CD14-positive monocyte (primary cell): Measurements from ENCODE around the gene SH3BP4. TPM values are rescaled to one million over a fixed set of nuclear protein-coding genes. Genes with fewer than 3 reads are reported as not detected.

Experiments used
- DNase-seq, 3 donors: peaks; one replicate each; pipeline ENCODE4 v3.0.0-alpha.2; 2011 to 2022
- H2AFZ ChIP-seq: 2 replicates; pipeline ENCODE4 v1.6.0; 2012; ENCODE audit warnings: mild to moderate bottlenecking, low read depth, low read length, inconsistent platforms; ENCODE audit not compliant: insufficient read depth, poor library complexity, severe bottlenecking
- H3K27ac ChIP-seq, 2 donors: 1 replicate in 1 of 2; 2 replicates in 1 of 2; pipeline ENCODE4 v1.5.1; 2012 to 2013; ENCODE audit warnings: low read length in 2 of 2, control low read depth in 1 of 2, inconsistent platforms in 1 of 2, low read depth in 1 of 2, mild to moderate bottlenecking in 1 of 2
- H3K27me3 ChIP-seq, 2 donors: one replicate each; pipeline versions ENCODE4 v1.6.0 to v1.6.1; 2011 to 2013; ENCODE audit warnings: low read length in 2 of 2; ENCODE audit not compliant: control insufficient read depth in 2 of 2, insufficient read depth in 2 of 2
- H3K36me3 ChIP-seq, 2 donors: replicated peaks in 1 of 2; 1 replicate in 1 of 2; 2 replicates in 1 of 2; pipeline versions ENCODE4 v1.5.1 to v1.6.1; 2012 to 2013; ENCODE audit warnings: low read length in 2 of 2, control low read depth in 1 of 2, inconsistent platforms in 1 of 2, mild to moderate bottlenecking in 1 of 2; ENCODE audit not compliant: insufficient read depth in 2 of 2, control insufficient read depth in 1 of 2
- H3K4me1 ChIP-seq, 2 donors: 1 replicate in 1 of 2; 2 replicates in 1 of 2; pipeline versions ENCODE4 v1.5.1 to v1.6.1; 2012 to 2013; ENCODE audit warnings: low read length in 2 of 2, control low read depth in 1 of 2, inconsistent platforms in 1 of 2, mild to moderate bottlenecking in 1 of 2, moderate library complexity in 1 of 2; ENCODE audit not compliant: insufficient read depth in 2 of 2, control insufficient read depth in 1 of 2
- H3K4me2 ChIP-seq: replicated peaks from 2 replicates; pipeline ENCODE3; 2012; ENCODE audit warnings: low read length, moderate library complexity, mild to moderate bottlenecking; ENCODE audit not compliant: poor library complexity, severe bottlenecking; ENCODE audit errors: extremely low read depth
- H3K4me3 ChIP-seq, 3 experiments: fragments of 200-600 bp in 1 of 3; sonication (generic) in 1 of 3; replicated peaks in 1 of 3; 1 replicate in 2 of 3; 2 replicates in 1 of 3; pipeline ENCODE4 v1.5.1; 2011 to 2013; ENCODE audit warnings: low read length in 3 of 3, mild to moderate bottlenecking in 3 of 3, control low read depth in 2 of 3, low read depth in 2 of 3, inconsistent platforms in 1 of 3, moderate library complexity in 1 of 3
- H3K79me2 ChIP-seq: 2 replicates; pipeline ENCODE4 v1.6.0; 2012; ENCODE audit warnings: mild to moderate bottlenecking, control low read depth, inconsistent platforms, low read length, moderate library complexity; ENCODE audit not compliant: insufficient read depth
- H3K9ac ChIP-seq: 2 replicates; pipeline ENCODE4 v1.6.0; 2017; ENCODE audit warnings: low read length, mild to moderate bottlenecking; ENCODE audit not compliant: insufficient read depth, poor library complexity, severe bottlenecking
- H3K9me3 ChIP-seq, 2 donors: replicated peaks in 1 of 2; 1 replicate in 1 of 2; 2 replicates in 1 of 2; pipeline versions ENCODE4 v1.5.1 to v1.6.1; 2012 to 2013; ENCODE audit warnings: low read length in 2 of 2, control low read depth in 1 of 2; ENCODE audit not compliant: control insufficient read depth in 1 of 2, insufficient read depth in 1 of 2
- H4K20me1 ChIP-seq: 2 replicates; pipeline ENCODE4 v1.6.0; 2012; ENCODE audit warnings: mild to moderate bottlenecking, low read length, control low read depth, moderate library complexity; ENCODE audit not compliant: insufficient read depth
- H3K27ac Mint-ChIP-seq, 7 donors: one replicate each; pipeline ENCODE4 v1.8.0; 2020; ENCODE audit warnings: mild to moderate bottlenecking in 7 of 7, mixed read lengths in 7 of 7, moderate library complexity in 6 of 7, inconsistent platforms in 2 of 7
- H3K27me3 Mint-ChIP-seq, 3 donors: one replicate each; pipeline ENCODE4 v1.8.0; 2021 to 2022; ENCODE audit warnings: low read depth in 3 of 3, mild to moderate bottlenecking in 3 of 3, mixed read lengths in 3 of 3, moderate library complexity in 3 of 3, inconsistent platforms in 1 of 3
- H3K36me3 Mint-ChIP-seq, 2 donors: one replicate each; pipeline ENCODE4 v1.8.0; 2020; ENCODE audit warnings: mixed read lengths in 2 of 2, inconsistent platforms in 1 of 2, mild to moderate bottlenecking in 1 of 2
- H3K4me1 Mint-ChIP-seq: one replicate; pipeline ENCODE4 v1.8.0; 2020; ENCODE audit warnings: mild to moderate bottlenecking, mixed read lengths
- H3K4me3 Mint-ChIP-seq, 2 donors: one replicate each; pipeline ENCODE4 v1.8.0; 2020; ENCODE audit warnings: mild to moderate bottlenecking in 2 of 2, mixed read lengths in 2 of 2, moderate library complexity in 1 of 2
- H3K9me3 Mint-ChIP-seq, 7 donors: one replicate each; pipeline ENCODE4 v1.8.0; 2020 to 2022; ENCODE audit warnings: mixed read lengths in 7 of 7, mild to moderate bottlenecking in 6 of 7, moderate library complexity in 6 of 7, inconsistent platforms in 2 of 7
- CTCF ChIP-seq: fragments of 200-600 bp; IDR thresholded peaks from one replicate; pipeline ENCODE4 v1.8.0; 2022; ENCODE audit warnings: antibody characterized with exemption, mild to moderate bottlenecking
- WGBS: methylation state at CpG from one replicate; pipeline ENCODE4 v1.1.5; 2013; ENCODE audit warnings: missing lambda C conversion rate; ENCODE audit not compliant: insufficient coverage; 5-methylcytosine and 5-hydroxymethylcytosine counted together
- intact Hi-C, 2 donors: fragments of 100-400 bp; cut with micrococcal nuclease; formaldehyde crosslinking; loops; one replicate each; pipeline versions ENCODE4 v1.15.0 to v1.15.1; 2023
- polyA plus RNA-seq, 3 donors: library from polyadenylated mRNA; depleted of rRNA in 1 of 3; unstranded in 2 of 3; stranded (reverse) in 1 of 3; fragments of 300-500 nt in 2 of 3; fragments of >200 nt in 1 of 3; fragmentation: Illumina TruSeq in 2 of 3; gene quantifications; 1 replicate in 2 of 3; 2 replicates in 1 of 3; pipeline ENCODE4 v1.2.3, GENCODE V29; 2012 to 2021

Gene SH3BP4
- polyA plus RNA-seq, 3 donors, result 0.66 to 1.6 (median 1.3) TPM

GRCh38 chr2:235078182-235078581 is 126.4 kb downstream of the SH3BP4 start:
- Mint-ChIP-seq H3K27ac (no peak overlapping the region), H3K36me3 (no peaks in the 10 kb centered on the region), H3K27me3 (peaks cover 0 to 14% (median 0%) of the 10 kb centered on the region in 3 donors), H3K9me3 (peaks cover 0 to 5% (median 0%) of the 10 kb centered on the region in 7 donors), H3K4me1 (no peaks in the 10 kb centered on the region), H3K4me3 (no peak overlapping the region)
- H3K4me2 ChIP-seq, result no peak overlapping the region
- H3K79me2 ChIP-seq, result no peaks in the 10 kb centered on the region
- H3K27me3 ChIP-seq, result no peaks in the 10 kb centered on the region
- H3K36me3 ChIP-seq, result no peaks in the 10 kb centered on the region
- H3K9me3 ChIP-seq, result no peaks in the 10 kb centered on the region
- H2AFZ ChIP-seq, result no peak overlapping the region
- DNase-seq, result no peak
- H3K4me1 ChIP-seq, result no peaks in the 10 kb centered on the region
- intact Hi-C loops, result no loop called here
- no peak overlapping the region for H3K27ac ChIP-seq
- H3K4me3 ChIP-seq, result no peak overlapping the region
- no peak for TF ChIP-seq CTCF
- no peaks in the 10 kb centered on the region for H4K20me1 ChIP-seq
- no peak overlapping the region for H3K9ac ChIP-seq
- WGBS, result 100% methylated on average over 1 of the region's 4 CpGs

GRCh38 chr2:235078914-235079472 is 127.2 kb downstream of the SH3BP4 start:
- H2AFZ ChIP-seq, result no peak overlapping the region
- TF ChIP-seq CTCF, result no peak
- 97% methylated on average over 8 of the region's 8 CpGs for WGBS
- H3K27me3 Mint-ChIP-seq, result peaks cover 0 to 14% (median 0%) of the 10 kb centered on the region in 3 donors
- H3K9me3 ChIP-seq, result no peaks in the 10 kb centered on the region
- H3K4me2 ChIP-seq, result no peak overlapping the region
- H3K36me3 ChIP-seq, result no peaks in the 10 kb centered on the region
- H3K9ac ChIP-seq, result no peak overlapping the region
- H3K4me1 Mint-ChIP-seq, result no peaks in the 10 kb centered on the region
- no peak overlapping the region for H3K27ac Mint-ChIP-seq
- intact Hi-C loops, result no loop called here
- no peak for DNase-seq
- H3K79me2 ChIP-seq, result no peaks in the 10 kb centered on the region
- H3K36me3 Mint-ChIP-seq, result no peaks in the 10 kb centered on the region
- H4K20me1 ChIP-seq, result no peaks in the 10 kb centered on the region
- no peak overlapping the region for H3K27ac ChIP-seq
- no peak overlapping the region for H3K4me3 Mint-ChIP-seq
- H3K9me3 Mint-ChIP-seq, result peaks cover 0 to 5% (median 0%) of the 10 kb centered on the region in 7 donors
- no peak overlapping the region for H3K4me3 ChIP-seq
- H3K27me3 ChIP-seq, result no peaks in the 10 kb centered on the region
- no peaks in the 10 kb centered on the region for H3K4me1 ChIP-seq
